HG02588 (cell line): ENCODE results near the gene DTL.

Source experiments
- ATAC-seq: cut with Tn5 transposase; IDR thresholded peaks from one replicate; pipeline ENCODE4 v1.9.1; 2021; ENCODE audit warnings: mild to moderate bottlenecking, moderate library complexity; ENCODE audit not compliant: unreplicated experiment

DTL gene

DNA sequence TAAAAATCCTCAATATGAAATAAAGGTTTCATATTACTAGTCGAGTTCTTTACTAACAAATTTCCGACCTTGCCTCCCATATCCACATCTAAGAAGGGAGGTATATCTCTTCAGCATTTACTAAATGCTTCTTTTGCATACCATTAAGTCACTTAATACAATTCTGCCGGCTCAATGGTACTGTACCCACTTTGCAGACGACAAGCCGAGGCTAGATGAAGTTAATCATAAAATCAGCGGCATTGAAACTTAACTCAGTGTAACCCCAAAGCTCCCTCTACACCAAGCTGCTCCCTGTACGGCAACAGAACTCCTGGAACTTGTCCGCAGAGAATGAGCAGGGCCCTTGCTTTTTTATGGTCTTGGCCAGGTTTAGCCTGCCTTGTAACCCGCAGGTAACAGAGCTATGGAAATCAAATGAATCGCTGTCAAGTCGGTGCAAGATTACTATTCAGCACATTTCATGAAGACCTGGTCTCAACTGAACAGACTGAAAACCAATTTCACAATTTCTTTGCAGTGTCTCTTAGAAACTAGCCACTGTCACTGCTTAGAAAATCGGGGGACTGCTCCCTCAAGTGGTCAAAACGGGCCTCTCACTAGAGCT lies 929 bp upstream of the DTL start:
- peak; percentile 7 for ATAC-seq

DNA sequence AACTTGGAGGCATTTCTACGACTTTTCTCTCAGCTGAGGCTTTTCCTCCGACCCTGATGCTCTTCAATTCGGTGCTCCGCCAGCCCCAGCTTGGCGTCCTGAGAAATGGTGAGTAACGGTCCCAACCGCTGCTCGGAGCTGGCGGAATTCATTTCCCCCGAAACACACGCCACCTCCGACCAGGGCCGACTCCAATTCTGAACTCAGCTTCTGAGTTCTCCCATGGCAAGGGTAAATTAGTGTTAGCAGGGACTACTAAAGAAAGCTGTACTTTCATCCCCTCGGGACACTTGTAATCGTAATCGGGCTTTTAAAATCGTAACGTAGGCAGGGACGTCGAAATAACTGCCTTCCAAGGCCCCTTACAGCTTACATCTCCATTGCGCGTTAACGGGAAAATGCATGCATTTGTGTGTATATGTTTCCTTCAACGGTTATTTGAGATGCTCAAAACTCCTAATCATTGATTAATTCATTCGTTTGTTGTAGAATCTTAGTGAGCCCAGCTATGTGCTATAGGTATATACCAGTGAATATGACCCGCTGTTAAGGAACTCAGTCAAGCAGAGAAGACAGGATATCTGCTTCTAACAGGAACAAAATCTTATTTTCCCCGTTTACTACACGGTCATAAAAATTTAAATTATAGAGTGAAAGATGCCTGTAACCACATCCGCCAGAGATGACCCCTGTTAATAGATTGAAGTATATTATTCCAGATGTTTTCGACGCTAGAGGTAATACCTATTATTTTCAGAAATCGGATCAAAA lies 472 bp downstream of the DTL start:
- ATAC-seq, result peak; percentile 14

- ATAC-seq, result no peak
Measured at GRCh38 chr1:212037900-212038299, 2.4 kb downstream of the DTL start.

DNA sequence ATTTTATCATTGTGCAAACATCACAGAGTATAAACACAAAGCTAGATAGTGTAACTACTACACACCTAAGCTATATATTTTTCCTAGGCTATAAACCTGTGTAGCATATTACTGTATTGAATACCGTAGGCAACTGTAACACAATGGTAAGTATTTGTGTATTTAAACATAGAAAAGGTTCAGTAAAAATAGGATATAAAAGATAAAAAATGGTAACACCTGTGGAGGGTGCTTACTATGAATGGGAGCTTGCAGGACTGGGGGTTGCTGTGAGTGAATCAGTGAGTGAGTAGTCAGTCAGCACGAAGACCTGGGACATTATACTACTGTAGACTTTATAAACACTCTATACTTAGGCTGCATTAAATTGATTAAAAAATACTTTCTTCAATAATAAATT lies 4.1 kb downstream of the DTL start:
- ATAC-seq, result no peak

- ATAC-seq, result no peak
Measured at GRCh38 chr1:212040629-212041412, 5.3 kb downstream of the DTL start.

GRCh38 chr1:212042436-212042835 lies 6.9 kb downstream of the DTL start:
- no peak for ATAC-seq

GRCh38 chr1:212044851-212045250 lies 9.3 kb downstream of the DTL start:
- no peak for ATAC-seq

GRCh38 chr1:212045981-212046380 lies 10.4 kb downstream of the DTL start:
- no peak for ATAC-seq

GRCh38 chr1:212053993-212054392 lies 18.4 kb downstream of the DTL start:
- no peak for ATAC-seq

DNA sequence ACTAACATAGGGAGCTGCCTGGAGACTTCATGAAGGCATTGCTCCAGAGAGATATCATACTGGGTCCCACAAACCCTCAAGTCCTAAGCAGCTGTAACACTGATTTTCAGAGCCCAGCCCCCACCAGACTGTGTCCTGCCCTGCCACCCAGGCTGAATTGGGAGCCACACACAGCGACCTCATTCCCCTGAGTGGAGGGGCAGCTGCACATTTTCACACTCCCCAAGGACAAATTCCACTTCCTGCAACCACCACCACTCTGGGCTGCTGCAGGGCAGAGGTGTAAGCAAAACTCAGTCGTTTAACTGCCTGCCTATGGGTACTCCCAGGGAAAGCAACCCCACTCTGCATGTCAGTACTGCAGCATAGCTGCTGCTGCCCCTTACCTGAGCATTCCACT lies 19.8 kb downstream of the DTL start:
- no peak for ATAC-seq

DNA sequence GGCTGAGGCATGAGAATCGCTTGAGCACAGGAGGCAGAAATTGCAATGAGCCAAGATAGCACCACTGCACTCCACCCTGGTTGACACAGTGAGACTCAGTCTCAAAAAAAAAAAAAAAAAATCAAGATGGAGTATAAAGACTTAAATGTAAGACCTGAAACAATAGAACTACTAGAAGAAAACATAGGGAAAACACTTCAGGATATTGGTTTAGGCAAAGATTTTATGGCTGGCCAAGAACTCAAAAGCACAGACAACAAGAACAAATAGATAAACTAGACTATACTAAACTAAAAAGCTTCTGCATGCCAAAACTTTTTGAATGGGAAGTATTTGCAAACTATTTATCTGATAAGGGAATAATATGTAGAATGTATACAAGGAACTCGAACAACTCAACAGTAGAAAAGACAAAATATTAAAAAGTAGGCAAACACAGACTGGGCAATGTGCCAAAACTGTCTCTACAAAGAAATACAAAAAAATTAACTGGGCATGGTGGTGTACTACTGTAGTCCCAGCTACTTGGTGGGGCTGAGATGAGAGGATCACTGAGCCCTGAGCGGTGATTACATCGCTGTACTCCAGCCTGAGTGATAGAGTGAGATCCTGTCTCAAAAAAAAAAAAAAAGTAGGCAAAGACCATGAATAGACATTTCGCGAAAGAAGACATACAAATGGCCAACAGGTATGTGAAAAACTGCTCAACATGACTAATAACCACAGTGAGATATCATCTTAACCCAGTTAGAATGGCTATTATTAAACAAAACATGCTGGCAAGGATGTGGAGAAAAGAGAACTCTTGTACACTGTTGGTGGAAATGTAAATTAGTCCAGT lies 25.3 kb downstream of the DTL start:
- ATAC-seq, result no peak

- no peak for ATAC-seq
Measured at GRCh38 chr1:212062832-212063438, 27.4 kb downstream of the DTL start.

DNA sequence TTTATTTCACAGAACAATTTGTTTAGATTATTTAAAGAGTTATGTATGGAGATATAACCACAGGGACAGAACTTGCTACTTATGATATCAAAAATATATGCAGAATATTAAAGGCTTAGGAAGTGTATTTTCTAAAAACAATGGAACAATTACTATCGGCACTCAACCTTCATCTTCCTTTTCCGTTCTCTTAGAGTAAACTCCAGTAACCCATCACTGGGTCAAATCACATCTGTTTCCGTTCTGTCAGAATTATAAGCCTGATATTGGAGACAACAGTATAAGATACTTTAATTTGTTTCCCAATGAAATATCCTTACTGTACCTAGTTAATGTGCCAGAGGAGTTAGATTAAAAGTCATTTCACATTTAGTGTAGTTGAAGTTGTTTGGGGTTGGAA lies 32.2 kb downstream of the DTL start:
- ATAC-seq, result no peak

GRCh38 chr1:212070720-212071302 lies 35.3 kb downstream of the DTL start:
- no peak for ATAC-seq

- ATAC-seq, result no peak
Measured at GRCh38 chr1:212072047-212072446, 36.5 kb downstream of the DTL start.

GRCh38 chr1:212073490-212073889 lies 37.9 kb downstream of the DTL start:
- ATAC-seq, result no peak

GRCh38 chr1:212074313-212074712 lies 38.8 kb downstream of the DTL start:
- ATAC-seq, result no peak

DNA sequence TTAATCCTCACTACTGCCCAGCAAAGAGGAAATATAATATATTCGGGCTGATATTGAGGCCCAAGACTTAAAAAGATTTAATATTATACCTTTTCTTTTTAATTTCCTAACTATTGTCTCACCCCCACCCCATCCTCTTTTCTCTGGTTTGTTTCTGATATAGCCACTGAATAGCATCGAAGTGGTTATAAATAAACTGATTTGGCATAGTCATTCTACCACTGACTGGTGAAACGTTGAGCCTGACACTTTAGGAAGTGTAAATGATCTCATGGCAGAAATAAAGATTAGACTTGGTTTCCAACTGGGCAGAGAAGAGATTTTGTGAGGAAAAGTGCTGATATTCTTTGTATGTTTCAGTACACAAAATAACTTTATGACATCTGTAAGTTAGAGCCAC lies 39.3 kb downstream of the DTL start:
- no peak for ATAC-seq

DNA sequence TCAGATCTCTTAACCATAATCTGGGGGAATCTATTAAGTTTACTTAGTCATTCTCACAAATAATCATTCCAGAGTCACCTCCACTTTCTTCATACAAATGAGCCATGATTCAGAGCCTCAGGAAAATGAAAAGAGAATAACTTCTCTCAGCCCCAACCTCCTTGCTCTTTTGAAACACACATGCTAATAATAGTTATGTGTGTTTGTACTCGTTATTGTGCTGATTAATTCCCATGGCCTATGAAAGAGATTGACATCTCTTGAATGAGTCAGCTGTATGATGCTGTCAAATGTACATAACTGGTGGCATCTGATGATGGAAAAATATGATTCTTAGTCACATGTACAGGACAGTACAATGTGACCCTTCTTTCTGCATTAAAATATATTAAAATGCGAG lies 41.5 kb downstream of the DTL start:
- no peak for ATAC-seq

DNA sequence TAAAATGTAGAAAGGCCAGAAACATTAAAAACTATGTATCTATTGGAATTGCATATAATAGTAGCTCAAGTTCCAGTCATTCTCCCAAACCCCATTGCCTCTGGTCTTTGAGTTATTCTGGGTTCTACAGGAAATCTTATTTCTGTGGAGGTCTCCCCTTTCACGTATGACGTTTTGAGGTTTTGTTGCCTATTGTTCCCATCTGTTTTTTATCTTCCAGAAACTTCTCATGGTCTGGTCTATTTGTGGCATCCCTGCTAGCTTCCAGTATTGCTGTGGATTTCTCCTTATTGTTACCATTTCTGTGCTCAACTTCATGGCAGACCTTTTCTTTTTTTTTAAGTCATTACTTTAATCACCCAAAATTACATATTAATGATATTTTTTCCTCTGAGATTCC lies 43.3 kb downstream of the DTL start:
- no peak for ATAC-seq
